ENCODE results near the gene MAGI2.

GRCh38 chr7:78357709-78358108, 1095.8 kb downstream of the MAGI2 start:
- TF ChIP-seq CTCF (IDR thresholded peaks at IDR 0.05; ENCODE audit: borderline replicate concordance, extremely low read depth, low read length, poor library complexity, severe bottlenecking) (no peak), EZH2 (IDR thresholded peaks at IDR 0.05; ENCODE audit: borderline replicate concordance, low read depth, low read length, severe bottlenecking) (no peak)

Measured in DND-41 (cell line).